Activated T-cell treated with anti-CD3 and anti-CD28 coated beads, Interleukin-2, amount 50 U/mL, for 48 hours (primary cell): ENCODE results near the gene REP15.
"Not testable (repeated sequence)": the region's sequence is repeated elsewhere in the genome, so short reads cannot be mapped to it uniquely, and the experiment has no call there.

Experiments used
- DNase-seq, 2 experiments: peaks; one replicate each; pipeline ENCODE4 v3.0.0-alpha.2; 2020

Gene REP15

GRCh38 chr12:27696293-27696652, at the start of gene REP15:
Gene REP15 (plus strand): TSS chr12:27696447. CDS start chr12:27696563, 116 bp downstream.
- DNase-seq, result no peak

DNA sequence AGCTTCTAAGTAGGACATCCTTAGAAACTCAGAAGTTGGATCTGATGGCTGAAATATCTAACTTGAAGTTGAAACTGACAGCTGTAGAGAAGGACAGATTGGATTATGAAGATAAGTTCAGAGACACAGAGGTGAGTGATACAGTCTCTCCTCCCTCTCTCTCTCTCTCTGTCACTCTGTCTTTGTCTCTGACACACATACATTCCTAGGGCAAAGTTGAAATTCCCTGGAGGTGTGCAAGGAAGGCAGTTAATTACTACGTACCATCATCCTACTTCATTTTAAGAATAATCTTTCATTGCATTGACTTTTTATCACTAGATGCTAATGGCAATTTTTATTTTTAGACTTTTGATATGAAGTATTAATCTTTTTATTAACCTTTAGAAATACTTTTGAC, 46.2 kb upstream of the REP15 start:
- no peak for DNase-seq

DNA sequence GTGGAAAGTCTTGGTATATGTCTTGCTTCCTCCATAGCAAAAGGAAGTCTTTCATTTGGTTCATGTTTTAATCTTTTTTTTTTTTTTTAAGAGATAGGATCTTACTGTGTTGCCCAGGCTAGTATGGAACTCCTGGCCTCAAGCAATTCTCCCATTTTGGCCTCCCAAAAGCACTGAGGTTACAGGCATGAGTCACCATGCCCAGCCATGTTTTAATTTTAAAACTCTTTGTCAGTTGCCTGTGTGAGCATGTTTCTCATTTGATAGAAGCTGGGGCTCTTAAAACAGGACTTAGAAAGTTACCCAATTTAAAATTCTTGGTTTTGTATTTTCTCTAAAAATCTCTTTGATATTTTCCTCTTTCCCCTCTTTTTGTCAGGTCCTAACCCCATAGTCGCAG, 45.0 kb upstream of the REP15 start:
- DNase-seq, result no peak

DNA sequence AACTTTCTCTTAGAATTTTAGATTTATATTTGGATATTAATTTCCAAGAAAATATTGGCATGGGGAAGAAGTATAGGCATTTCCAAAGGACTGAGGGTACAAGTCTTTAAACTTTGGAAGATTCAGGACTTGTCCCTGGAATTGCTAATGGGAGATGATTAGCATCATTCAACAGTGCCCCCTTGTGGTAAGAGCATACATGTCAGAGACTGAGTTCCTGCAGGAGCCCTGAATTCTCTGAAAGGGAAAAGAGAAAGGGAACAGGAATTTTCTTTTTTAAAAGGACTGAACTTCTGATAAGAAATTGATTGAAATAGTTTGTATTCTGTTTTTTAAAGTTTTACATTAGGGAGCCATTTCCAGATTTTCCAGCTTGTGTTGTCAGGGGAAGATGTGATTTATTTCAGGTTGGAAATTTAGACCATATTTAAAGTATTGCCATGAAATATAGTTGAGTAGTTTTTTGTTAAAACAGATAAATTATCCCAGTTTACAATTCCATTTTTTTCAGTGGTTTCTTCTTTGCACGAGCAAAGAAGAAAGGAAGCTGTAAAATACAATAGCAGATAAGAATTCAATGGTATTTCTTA, 44.0 kb upstream of the REP15 start:
- no peak for DNase-seq

- DNase-seq, result no peak
Measured at GRCh38 chr12:27653661-27654060, 42.6 kb upstream of the REP15 start.

GRCh38 chr12:27655476-27655875, 40.8 kb upstream of the REP15 start:
- not testable (repeated sequence) for DNase-seq

DNA sequence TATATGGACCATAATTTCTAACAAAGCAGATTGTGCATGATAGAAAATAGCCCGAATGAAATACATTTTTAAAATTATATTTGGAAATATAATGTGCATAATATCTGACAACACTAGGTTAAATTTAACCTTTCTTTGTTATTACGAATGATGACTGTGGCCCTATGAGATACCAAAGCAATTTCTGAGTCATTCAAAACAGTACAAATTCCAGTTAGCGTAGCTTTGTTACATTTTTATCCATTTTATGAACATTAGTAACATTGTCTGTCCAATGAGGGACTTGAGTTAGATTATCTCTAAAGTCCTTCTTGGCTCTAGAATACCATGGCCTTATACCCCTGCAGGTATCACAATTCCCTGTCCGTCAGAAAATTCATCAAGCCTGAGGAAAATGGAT, 39.0 kb upstream of the REP15 start:
- no peak for DNase-seq

- DNase-seq, result no peak
Measured at GRCh38 chr12:27665704-27666103, 30.5 kb upstream of the REP15 start.

DNA sequence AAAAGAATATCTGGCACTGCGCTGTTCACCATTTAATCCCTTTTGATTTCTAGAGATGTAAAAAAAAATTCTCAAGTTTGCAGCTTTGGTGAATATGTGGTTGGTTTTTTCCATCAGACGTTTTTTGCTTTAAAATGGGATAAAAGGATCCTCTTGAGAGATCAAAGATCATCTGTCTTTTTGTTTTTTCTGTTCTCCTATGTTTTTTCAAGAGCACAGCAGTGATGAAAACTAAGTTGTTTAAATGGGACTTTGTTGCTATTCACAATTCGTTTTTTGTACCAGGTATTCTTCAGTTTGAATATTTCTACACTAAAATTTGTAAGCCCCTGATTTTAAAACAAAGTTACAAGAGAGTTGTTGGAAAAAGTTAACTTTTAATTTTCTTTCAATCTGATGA, 29.7 kb upstream of the REP15 start:
- DNase-seq, result no peak

DNA sequence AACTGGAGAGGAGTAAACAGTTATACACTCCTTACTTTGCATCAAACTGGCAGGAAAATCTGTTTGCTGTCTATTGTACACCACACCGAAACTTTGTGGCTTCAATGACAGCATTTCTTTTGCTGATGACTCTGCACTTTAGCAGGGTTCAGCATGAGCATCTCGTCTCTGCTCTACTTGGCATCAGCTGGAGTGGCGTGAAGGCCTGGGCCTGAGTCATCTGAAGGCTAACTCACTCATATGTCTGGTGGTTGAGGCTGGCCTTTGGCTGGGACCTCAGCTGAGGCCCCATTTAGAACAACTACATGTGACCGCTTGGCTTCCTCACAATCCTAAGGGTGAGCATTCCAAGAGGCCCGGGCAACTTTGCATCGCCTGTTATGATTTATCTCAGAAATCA, 28.7 kb upstream of the REP15 start:
- peak in 1 of 2 experiments; percentile 20 for DNase-seq

- no peak for DNase-seq
Measured at GRCh38 chr12:27672051-27672450, 24.2 kb upstream of the REP15 start.

- DNase-seq, result no peak
Measured at GRCh38 chr12:27672643-27673042, 23.6 kb upstream of the REP15 start.

GRCh38 chr12:27673101-27673718, 23.0 kb upstream of the REP15 start:
- no peak for DNase-seq

GRCh38 chr12:27674989-27675388, 21.3 kb upstream of the REP15 start:
- DNase-seq, result no peak

GRCh38 chr12:27680619-27681018, 15.6 kb upstream of the REP15 start:
- DNase-seq, result no peak

DNA sequence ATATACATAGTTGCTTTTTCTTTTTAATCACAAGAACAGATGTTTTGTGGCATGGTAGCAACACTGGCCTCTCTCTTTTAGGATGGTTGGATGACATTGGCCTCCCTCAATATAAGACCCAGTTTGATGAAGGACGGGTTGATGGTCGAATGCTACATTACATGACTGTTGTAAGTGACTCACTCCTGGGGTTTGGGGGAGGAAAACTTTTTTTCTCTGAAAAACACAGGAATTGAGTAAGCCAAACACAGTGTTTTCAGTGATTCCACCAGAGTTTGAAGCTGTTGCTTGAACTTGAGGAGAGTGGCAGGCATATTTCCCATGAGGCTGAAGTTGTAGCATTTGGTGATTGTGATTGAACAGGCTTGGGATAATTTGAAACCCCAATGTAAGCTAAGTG, 13.7 kb upstream of the REP15 start:
- no peak for DNase-seq

- no peak for DNase-seq
Measured at GRCh38 chr12:27685274-27685673, 11.0 kb upstream of the REP15 start.

GRCh38 chr12:27686147-27686546, 10.1 kb upstream of the REP15 start:
- DNase-seq, result no peak

GRCh38 chr12:27688671-27689070, 7.6 kb upstream of the REP15 start:
- DNase-seq, result no peak

- DNase-seq, result no peak
Measured at GRCh38 chr12:27689558-27690180, 6.6 kb upstream of the REP15 start.

- DNase-seq, result no peak
Measured at GRCh38 chr12:27693403-27693802, 2.8 kb upstream of the REP15 start.

- no peak for DNase-seq
Measured at GRCh38 chr12:27695556-27696292, 523 bp upstream of the REP15 start.

DNA sequence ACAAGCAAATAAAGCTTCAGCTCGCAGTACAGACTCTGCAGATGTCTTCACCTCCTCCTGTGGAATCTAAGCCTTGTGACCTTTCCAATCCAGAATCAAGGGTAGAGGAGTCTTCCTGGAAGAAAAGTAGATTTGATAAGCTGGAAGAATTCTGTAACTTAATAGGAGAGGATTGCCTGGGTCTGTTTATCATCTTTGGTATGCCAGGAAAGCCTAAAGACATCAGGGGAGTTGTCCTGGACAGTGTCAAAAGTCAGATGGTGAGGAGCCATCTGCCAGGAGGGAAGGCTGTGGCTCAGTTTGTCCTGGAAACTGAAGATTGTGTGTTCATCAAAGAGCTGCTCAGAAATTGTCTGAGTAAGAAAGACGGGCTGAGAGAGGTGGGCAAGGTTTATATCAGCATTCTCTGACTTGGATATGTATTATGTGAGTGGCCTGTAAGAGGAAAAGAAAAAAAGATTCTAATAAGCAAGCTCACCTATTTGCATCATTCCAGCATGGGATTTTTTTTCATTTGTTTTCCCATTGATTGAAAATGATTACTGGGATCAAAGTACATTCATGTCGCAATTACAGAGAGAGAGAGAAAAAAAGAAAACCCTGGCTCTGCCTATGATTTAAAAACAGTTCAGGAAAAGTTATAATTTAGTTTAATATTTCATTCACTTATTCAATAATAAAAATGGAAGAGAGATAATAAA, 767 bp downstream of the REP15 start:
- DNase-seq, result no peak
